ENCODE results near the gene AEN. TPM values are rescaled to one million over a fixed set of nuclear protein-coding genes. Genes with fewer than 3 reads are reported as not detected.

AEN gene
- total RNA-seq, 4 donors from 2014 or later = 7.6 to 60.2 (median 25.2) TPM

DNA sequence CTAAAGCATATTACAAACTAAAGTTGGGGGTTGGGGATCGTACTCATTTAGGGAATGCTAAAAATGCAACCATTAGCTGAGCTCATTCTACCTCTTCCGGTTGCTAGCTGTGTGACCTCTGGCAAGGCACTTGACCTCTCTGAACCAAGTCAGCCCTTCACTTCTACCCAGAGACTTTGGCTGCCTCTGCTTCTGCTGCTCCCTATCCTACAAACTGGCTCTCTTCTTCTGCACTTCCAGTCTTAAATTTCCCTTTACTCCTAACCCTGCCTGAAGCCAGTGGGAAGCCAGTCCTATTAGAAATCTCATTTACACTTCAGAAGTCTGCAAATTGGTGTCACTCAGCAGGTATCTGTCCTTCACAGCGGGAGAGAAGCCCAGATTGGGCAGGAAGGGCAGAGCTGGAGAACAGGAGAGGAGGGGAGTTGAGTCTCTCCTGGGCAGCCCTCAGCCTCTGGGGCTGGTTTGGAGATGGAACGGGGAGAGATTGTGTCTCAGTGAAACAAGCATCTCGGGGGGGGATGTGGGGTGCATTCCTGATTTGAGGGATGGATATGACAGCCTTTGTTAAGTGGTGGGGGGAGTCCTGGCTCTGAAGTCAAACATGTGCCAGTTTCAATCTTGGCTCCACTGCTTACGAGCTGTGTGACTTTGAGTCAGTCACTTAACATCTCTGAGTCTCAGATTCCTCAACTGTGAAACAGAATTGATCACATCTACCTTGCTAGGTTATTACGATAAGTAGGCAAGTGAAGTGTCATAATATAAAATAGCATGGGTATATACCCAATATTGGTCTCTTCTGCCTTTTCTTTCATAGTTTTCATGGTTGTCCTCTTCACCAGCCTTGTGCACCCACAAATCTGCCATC is 7.8 kb upstream of the AEN start:
- no peak for DNase-seq (ENCODE audit: low spot score)
- no peak for ATAC-seq (ENCODE audit: low FRiP score)
- TF ChIP-seq, protein P1, sequence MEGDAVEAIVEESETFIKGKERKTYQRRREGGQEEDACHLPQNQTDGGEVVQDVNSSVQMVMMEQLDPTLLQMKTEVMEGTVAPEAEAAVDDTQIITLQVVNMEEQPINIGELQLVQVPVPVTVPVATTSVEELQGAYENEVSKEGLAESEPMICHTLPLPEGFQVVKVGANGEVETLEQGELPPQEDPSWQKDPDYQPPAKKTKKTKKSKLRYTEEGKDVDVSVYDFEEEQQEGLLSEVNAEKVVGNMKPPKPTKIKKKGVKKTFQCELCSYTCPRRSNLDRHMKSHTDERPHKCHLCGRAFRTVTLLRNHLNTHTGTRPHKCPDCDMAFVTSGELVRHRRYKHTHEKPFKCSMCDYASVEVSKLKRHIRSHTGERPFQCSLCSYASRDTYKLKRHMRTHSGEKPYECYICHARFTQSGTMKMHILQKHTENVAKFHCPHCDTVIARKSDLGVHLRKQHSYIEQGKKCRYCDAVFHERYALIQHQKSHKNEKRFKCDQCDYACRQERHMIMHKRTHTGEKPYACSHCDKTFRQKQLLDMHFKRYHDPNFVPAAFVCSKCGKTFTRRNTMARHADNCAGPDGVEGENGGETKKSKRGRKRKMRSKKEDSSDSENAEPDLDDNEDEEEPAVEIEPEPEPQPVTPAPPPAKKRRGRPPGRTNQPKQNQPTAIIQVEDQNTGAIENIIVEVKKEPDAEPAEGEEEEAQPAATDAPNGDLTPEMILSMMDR (IDR thresholded peaks at IDR 0.05) = no peak

DNA sequence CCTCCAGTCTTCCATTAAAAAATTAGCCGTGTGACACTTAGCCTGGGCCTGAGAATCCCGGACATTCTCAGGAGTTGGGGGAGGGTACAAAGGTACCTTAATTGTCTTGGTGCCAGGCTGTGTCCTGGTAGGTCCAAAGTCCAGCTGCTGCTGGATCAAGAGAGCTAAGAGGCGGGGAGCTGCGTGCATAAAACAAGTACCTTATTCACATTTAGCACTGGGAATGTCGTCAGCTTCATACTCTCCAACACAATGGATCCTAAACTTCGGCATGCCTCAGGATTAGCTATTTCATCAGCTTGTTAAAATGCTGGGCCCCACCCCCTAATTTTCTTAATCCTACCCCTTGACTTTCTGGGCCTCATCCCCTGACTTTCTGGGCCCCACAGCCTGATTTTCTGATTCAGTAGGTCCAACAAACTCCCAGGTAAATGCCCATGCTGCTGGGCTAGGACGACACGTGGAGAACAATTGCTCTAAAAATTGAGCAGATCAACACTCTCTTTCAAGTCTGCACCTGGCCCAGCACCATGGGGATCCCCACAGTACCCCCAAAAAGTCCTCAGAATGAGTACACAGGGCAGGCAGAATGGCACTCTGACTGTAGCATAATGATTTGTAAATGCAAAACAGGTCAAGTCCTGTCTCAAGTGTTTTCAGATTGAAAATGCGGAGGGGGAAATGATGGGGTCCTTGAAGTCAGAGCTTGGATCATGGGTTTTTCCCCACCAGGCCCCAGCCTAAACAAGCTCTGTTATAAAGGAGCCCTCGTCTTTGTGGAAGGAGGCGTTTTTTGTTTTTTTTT is 5.6 kb upstream of the AEN start:
- TF ChIP-seq, protein P1 (IDR thresholded peaks at IDR 0.05) = no peak
- no peak for DNase-seq (ENCODE audit: low spot score)
- ATAC-seq (ENCODE audit: low FRiP score) = no peak

DNA sequence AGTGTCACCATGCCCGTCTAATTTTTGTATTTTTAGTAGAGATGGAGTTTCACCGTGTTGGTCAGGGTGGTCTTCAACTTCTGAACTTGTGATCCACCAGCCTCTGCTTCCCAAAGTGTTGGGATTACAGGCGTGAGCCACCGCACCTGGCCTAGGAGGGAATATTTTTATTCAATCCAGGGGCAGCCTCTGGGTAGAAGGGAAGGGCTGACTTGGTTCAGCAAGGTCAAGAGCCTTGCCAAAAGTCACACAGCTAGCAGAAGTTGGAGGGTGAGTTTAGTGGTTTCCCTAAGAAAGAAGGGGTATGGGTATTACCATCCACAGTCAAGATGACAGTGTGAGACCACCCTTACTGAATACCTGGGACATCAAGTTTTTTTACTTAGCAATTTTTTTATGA is 4.9 kb upstream of the AEN start:
- TF ChIP-seq, protein P1 (IDR thresholded peaks at IDR 0.05) = no peak
- ATAC-seq (ENCODE audit: low FRiP score) = no peak
- no peak for DNase-seq (ENCODE audit: low spot score)

DNA sequence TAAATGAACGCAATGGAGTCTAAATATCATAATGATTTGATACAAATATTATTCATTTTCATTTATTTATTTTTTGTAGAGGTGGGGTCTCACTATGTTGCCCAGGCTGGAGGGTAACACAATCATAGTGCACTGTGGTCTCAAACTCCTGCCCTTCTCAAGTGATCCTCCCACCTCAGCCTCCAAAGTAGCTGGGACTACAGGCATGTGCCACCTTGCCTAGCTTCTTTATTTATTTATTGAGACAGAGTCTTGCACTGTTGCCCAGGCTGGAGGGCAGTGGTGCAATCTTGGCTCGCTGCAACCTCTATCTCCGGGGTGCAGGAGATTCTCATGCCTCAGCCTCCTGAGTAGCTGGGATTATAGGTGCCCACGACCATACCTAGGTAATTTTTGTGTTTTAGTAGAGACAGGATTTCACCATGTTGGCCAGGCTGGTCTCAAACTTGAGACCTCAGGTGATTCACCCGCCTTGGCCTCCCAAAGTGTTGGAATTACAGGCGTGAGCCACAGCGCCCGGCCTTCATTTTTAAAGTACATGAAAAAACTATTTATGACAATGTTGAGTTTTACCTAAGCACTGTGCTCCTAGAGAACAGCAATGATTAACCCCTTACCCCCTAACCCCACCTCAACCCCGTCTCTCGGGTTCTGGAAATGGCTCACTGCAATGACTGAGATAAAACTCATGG is 4.0 kb upstream of the AEN start:
- DNase-seq (ENCODE audit: low spot score) (no peak), ATAC-seq (ENCODE audit: low FRiP score) (no peak)
- TF ChIP-seq, protein P1 (IDR thresholded peaks at IDR 0.05) = no peak

DNA sequence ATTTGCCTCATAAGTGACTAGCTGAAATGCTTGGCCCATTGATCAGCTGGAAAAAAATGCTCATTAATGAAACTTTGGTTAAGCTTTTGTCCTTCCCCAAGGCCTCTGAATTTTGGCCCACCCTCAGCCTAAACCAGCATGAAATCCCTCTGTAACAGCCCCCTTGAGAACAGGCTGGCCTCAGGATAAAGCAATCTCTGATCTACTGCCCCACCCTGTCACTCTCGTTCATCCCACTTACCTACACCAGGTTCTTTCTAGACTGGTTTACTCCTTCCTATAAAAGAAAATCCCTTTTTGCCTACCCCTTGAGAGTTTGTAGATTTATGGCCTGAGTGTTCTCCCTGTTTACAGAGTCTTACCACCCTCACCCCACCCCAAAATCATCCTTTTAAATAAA is 3.4 kb upstream of the AEN start:
- ATAC-seq (ENCODE audit: low FRiP score) = no peak
- TF ChIP-seq, protein P1 (IDR thresholded peaks at IDR 0.05) = no peak
- no peak for DNase-seq (ENCODE audit: low spot score)

DNA sequence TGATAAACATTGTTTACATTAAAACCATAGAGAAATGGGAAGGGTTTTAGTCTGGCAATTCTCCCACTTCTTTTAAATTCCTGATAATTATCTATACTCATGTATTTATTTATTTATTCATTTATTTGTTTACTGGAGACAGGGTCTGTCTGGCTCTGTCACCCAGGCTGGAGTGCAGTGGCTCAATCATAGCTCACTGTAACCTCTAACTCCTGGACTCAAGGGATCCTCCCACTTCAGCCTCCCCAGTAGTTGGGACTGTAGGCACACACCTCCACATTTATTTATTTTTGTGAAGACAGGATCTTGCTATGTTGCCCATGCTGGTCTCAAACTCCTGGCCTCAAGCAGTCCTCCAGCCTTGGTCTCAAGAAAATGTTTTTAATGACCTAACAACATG is 2.5 kb upstream of the AEN start:
- TF ChIP-seq, protein P1 (IDR thresholded peaks at IDR 0.05) = no peak
- DNase-seq (ENCODE audit: low spot score) (no peak), ATAC-seq (ENCODE audit: low FRiP score) (no peak)

Data from omental fat pad (tissue), 4 donors.